C4-2B (cell line): Measurements from ENCODE around the gene FAM234B.

Source experiments
- ZFX ChIP-seq: fragments of 450-650 bp; IDR thresholded peaks from 2 replicates; pipeline ENCODE4 v1.6.1; 2017
- TF ChIP-seq, protein P1 (sequence below): fragments of 450-650 bp; conservative IDR thresholded peaks from 2 replicates; pipeline ENCODE4 v1.5.1; 2017; ENCODE audit warnings: mild to moderate bottlenecking

DNA sequence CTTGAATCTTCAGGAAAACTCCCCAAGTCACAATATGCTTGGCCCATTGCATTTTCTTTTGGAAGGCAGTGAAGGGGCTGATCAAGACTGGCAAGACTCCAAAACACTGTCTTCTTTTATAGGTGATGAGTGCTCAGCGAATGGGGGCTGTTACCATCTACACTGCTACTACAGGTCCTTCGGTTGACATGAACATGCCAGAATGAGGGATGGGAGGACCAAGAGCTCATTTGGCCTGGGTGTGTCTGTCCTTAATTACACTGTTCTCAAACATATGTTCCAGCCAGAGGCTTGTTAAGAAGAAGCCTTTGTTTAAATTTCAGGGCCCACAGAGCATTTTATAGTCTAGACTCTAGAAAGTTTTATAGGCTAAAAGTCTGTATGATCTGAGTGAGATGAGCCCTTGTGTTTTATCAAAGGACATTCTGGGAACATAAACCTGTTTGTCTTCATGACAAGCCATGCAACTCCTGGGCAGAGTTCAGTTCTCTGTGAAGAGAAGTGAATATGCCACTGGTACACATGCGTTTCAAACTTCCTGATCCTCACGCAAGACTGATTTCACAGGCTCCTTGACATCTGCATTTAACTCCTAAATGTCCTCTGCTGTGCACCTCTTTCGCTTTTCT lies 4.7 kb upstream of the FAM234B start:
- TF ChIP-seq, protein P1, sequence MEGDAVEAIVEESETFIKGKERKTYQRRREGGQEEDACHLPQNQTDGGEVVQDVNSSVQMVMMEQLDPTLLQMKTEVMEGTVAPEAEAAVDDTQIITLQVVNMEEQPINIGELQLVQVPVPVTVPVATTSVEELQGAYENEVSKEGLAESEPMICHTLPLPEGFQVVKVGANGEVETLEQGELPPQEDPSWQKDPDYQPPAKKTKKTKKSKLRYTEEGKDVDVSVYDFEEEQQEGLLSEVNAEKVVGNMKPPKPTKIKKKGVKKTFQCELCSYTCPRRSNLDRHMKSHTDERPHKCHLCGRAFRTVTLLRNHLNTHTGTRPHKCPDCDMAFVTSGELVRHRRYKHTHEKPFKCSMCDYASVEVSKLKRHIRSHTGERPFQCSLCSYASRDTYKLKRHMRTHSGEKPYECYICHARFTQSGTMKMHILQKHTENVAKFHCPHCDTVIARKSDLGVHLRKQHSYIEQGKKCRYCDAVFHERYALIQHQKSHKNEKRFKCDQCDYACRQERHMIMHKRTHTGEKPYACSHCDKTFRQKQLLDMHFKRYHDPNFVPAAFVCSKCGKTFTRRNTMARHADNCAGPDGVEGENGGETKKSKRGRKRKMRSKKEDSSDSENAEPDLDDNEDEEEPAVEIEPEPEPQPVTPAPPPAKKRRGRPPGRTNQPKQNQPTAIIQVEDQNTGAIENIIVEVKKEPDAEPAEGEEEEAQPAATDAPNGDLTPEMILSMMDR = no peak
- no peak for TF ChIP-seq ZFX
